GM18498 (cell line): ENCODE results near the gene LRRC37B.
"Not testable (repeated sequence)": the region's sequence is repeated elsewhere in the genome, so short reads cannot be mapped to it uniquely, and the experiment has no call there.

Experiments
- ATAC-seq: cut with Tn5 transposase; IDR thresholded peaks from one replicate; pipeline ENCODE4 v1.9.1; 2021; ENCODE audit warnings: mild to moderate bottlenecking, moderate library complexity; ENCODE audit not compliant: unreplicated experiment

Gene LRRC37B

DNA sequence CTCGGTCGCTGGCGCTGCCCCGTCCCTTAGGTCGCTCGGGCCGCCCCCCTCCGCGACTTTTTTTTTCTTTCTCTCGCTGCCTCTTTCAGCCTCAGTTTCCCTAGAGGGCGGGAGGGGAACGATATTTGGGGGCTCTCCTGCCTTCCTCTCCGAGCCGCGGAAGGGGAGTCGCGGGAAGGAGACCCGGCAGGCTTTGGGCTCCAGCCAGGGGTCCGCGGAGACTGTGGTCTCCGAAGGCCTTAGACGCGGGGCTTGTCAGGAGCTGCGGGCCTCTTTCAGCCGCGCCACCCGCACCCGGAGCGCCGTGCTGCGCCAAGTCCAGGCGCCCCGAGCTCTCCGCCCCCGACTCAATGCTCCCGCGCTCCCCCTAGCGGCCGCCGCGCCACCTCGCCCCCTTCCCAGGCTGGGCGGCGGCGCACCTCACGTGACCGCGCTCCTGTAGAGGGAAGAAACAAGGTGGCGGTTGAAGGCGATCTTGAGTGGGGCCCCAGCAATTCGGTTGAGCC is at the start of gene LRRC37B:
Gene LRRC37B (plus strand): TSS at position 427 of the 506 bp plus-strand sequence. CDS start 14,010 bp downstream, outside the sequence.
- peak; percentile 81 for ATAC-seq

DNA sequence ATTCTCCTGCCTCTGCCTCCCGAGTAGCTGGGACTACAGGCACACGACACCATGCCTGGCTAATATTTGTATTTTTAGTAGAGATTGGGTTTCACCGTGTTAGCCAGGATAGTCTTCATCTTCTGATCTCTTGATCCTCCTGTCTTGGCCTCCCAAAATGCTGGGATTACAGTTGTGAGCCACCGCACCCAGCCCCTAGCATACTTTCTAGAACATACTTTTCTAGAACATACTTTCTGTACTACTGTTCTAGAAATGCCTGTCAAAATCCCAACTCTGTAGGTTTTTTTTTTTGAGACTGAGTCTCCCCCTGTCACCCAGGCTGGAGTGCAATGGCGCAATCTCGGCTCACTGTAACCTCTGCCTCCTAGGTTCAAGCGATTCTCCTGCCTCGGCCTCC is 43.1 kb upstream of the LRRC37B start:
- not testable (repeated sequence) for ATAC-seq

DNA sequence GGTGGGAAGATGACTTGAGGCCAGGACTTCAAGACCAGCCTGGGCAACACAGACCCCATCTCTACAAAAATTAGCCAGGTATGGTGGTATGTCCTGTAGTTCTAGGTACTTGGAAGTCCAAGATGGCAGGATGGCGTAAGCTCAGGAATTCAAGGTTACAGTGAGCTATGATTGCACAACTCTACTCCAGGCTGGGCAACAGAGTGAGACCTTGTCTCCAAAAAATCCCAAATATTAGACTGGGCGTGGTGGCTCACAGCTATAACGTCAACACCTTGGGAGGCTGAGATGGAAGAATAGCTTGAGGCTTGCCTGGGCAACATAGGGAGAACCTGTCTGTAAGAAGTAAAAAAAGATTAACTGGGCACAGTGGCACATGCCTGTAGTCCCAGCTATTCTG is 39.5 kb upstream of the LRRC37B start:
- ATAC-seq: no peak

DNA sequence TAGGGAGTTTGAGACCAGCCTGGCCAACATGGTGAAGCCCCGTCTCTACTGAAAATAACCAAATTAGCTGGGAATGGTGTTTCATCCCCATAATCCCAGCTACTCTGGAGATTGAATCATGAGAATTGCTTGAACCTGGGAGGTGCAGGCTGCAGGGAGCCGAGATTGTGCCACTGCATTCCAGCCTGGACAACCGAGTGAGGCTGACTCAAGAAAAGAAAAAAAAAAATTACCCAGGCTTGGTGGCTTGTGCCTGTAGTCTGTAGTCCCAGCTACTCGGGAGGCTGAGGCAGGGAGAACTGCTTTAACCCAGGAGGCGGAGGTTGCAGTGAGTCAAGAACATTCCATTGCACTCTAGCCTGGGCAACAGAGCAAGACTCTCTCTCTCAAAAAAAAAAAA is 36.8 kb upstream of the LRRC37B start:
- ATAC-seq: not testable (repeated sequence)

DNA sequence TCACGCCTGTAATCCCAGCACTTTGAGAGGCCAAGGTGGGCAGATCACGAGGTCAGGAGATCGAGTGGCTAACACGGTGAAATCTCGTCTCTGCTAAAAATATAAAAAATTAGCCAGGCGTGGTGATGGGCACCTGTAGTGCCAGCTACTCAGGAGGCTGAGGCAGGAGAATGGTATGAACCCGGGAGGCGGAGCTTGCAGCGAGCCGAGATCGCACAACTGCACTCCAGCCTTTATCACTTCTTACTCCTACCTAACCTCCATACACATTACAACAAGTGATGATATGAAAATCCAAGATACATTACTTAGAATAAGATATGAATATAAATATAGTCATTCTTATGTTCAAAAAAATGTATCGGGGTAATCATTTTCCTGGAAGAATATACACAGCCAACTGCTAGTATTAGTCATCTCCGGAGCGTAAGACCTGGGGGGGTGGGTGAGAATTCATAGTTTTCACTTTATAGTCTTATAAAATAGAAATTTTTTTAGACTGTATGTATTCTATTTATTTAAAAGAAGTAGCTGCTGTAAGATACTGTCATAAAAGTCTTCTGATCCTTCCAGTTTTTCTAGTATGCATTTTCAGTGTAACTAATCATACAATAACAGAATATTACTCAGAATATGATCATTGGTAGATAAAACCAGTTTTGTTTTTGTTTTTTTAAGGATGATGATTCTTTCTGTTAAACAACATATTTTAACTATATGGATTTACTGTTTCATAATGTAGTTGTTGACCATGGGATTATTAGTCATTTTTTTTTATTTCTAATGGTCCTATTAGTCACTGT is 32.7 kb upstream of the LRRC37B start:
- ATAC-seq: not testable (repeated sequence)

DNA sequence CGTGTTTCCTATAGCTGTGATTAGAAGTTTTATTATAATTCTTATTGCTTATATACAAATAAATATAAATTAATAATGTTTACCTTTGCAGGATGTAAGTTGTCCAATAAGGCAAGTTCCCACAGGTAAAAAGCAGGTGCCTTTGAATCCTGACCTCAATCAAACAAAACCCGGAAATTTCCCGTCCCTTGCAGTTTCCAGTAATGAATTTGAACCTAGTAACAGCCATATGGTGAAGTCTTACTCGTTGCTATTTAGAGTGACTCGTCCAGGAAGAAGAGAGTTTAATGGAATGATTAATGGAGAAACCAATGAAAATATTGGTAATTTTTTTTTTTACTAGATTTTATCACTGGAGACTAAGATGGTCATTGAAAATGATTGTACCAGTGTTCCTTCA is 31.8 kb upstream of the LRRC37B start:
- not testable (repeated sequence) for ATAC-seq

DNA sequence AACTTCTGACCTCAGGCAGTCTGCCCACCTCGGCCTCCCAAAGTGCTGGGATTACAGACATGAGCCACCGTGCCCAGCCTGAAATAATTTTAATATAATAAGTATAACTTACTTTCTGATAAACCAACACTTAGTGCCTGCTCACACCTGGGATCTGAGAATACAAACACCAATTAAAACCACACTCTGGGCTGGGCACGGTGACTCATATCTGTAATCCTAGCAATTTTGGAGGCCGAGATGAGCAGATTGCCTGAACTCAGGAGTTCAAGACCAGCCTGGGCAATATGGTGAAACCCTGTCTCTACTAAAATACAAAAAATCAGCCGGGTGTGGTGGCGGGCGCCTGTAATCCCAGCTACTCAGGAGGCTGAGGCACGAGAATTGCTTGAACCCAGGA is 15.4 kb upstream of the LRRC37B start:
- not testable (repeated sequence) for ATAC-seq

DNA sequence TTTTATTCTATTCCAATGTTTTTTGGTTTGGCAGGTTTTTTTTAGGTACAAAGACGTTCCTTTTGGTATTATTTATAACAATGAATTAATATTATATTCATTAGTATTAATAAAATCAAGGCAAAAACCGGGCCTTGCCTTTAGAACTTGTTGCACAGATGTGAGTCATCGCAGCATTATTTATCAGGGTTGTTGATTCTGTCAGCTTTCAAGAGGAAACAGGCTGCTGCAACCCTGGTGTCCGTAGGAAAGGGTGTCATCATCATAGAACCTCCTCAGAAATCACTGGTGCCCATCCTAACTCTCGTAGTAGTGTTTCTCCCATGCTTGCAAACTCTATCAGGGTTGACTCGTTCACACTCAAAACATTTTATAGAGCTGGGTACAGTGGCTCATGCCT is 10.2 kb upstream of the LRRC37B start:
- ATAC-seq: no peak

DNA sequence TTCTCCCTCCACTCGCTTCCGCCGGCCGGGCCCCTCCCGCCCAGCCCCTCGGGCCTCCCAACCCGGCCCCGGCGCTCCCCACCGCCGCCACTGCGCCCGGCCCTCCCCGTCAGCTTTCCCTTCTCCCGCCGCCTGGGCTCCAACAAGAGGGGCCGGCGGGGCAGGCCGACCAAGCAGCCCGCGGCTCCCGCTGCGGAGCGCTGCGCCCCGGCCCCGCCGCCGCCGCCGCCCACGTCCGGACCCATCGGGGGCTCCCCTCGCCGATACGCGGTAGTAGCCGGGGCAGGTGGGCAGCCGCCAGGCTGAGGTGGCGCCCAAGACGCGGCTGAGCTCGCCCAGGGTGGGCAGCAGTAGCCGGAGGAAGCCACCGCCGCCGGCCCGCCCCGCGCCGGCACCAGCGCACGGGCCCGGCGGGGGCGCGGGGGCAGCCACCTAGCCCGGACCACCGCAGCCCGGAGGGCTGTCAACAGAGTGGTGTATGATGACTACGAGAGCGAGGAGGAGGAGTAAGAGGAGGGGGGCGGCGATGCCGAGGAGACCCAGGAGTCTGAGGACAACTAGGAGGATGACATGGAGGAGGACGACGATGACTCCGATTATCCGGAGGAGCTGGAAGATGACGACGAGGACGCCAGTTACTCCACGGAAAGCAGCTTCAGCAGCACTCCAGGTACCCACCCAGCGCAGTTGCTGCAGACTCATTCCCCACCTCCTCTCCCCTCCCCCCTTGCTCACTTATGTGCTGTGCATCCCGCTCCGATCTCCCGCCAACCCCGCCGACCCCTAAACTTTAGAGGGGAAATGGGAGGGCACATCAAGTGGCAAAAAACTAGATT is 498 bp downstream of the LRRC37B start:
- ATAC-seq: peak; percentile 49

DNA sequence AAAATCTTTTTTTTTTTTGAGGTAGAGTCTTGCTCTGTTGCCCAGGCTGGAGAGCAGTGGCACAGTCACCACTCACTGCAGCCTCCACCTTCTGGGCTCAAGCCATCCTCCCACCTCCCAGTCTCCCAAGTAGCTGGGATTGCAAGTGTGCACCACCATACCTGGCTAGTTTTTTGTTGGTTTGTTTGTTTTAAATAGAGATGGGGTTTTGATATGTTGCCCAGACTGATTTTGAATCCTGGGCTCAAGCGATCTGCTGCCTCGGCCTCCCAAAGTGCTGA is 2.0 kb downstream of the LRRC37B start:
- ATAC-seq: no peak

DNA sequence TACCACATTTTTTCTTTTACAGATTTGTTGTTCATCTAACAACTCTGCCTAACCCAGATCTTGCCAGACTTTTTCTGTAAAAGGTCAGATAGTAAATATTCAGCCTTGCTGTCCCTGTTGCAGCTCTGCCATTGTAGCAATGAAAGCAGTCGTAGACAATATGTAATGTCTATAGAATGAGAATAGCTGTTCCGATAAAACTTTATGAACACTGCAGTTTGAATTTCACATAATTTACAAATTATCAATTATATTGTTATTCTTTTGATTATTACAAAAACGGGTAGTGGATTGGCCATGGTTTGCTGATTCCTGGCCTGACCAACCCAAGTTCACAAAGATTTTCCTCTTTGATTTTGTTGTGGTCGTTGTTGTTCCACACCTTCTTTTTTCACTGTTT is 2.9 kb downstream of the LRRC37B start:
- ATAC-seq: no peak

DNA sequence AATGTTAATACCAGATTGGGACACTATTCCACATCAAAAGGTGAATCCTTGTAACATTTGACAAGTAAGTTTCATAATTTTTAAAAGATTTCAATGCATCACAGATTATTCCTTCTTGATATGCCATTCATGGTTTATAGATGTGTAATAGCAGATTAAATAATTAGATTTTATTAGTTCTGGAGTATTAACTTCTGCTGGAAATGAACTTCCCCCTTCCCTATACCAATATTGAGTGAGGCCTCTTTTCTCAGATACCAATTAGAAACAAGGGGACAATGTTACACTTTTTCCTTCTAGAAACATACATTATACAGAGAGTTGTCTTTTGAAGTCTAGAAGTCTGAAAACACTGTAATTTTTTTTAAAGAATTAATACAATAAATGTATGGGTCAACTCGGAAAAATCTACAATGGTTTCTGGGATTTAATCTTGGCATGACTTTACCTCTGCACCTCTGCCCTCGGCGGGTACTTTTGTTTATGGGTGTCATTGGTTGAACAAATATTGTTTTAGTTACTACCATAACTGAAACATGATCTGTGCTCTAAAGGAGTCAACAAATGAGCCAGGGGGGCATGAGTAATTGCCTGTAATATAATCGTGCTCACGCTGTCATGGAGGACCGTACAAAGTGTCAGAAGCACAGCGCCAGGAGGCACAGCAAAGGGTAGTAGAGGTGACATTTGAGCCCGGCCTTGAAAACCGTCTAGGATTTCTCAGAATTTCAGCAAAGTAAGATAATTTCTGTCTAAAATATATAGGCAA is 8.2 kb downstream of the LRRC37B start:
- no peak for ATAC-seq

DNA sequence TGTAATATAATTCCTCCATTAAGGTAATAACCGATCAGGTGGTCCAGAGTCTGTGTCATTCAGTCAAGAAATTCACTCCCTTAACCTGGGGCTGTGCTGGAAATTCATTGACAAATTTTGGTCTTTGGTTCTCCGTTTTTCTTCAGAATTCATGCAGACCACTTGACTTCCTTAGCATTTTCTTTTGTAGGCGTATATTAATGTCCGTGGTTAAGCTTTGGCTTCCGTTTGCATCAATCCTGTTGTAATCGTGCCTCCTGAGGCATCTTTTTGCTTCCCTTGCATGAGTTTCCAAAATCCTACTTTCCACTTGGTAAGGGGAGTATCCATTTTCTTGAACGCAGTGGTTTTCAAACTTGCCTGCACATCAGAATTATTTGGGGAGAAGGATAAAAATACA is 9.0 kb downstream of the LRRC37B start:
- ATAC-seq: no peak

DNA sequence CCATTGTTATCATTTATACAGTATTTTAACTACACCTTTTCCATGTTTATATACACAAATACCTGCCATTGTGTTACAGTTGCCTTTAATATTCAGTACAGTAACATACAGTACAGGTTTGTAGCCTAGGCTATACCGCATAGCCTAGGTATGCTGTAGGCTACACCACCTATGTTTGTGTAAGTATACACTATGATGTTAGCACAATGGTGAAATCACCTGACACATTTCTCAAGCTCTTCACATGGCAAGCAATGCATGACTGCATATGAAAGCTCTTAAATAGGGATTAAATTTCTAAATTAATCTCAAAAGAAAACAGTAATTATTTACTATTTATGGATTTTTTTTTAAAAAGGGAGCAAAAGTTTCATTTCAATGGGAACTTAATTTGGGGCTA is 12.0 kb downstream of the LRRC37B start:
- ATAC-seq: no peak

DNA sequence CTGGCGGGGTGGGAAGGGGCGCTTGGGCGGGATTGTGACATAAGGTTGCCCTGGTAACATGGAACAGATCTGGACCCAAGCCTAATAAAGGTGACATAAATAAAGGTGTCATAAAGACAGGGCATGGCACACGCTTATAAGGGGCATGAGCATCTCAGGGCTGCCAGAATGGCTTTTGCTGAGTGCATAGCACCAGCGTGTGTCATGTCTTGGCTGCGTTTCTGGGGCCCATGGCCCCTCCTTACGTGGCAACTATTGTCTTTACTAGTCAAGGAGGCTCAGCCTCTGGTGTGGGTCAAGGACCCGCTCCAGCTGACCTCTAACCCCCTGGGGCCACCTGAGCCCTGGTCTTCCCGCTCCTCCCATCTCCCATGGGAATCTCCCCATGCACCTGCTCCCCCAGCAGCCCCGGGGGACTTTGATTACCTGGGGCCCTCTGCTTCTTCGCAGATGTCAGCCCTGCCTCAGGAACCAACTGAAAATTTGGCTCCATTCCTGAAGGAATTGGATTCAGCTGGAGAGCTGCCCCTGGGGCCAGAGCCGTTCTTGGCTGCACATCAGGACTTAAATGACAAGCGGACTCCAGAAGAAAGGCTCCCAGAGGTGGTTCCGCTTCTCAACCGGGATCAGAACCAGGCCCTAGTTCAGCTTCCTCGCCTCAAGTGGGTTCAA is 13.9 kb downstream of the LRRC37B start:
- ATAC-seq: no peak

DNA sequence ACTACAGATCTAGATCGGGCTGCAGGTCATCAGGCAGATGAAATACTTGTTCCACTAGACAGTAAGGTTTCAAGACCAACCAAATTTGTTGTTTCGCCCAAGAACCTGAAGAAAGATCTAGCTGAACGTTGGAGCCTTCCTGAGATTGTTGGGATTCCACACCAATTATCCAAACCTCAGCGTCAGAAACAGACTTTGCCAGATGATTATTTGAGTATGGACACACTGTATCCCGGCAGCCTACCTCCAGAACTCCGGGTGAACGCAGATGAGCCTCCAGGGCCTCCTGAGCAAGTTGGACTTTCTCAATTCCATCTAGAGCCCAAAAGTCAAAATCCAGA is 14.4 kb downstream of the LRRC37B start:
- no peak for ATAC-seq

DNA sequence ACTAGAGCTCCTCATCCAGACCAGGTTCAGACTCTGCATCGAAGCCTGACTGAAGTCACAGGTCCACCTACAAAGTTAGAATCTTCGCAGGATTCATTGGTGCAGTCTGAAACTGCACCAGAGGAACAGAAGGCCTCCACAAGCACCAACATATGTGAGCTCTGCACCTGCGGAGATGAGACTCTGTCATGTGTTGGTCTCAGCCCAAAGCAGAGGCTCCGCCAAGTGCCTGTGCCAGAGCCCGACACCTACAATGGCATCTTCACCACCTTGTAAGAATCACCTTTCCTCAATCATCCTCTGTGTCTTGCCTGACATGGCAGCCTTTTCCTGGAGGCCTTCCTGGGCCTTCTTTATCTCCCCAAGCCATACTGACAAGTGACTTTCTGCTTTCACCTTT is 15.4 kb downstream of the LRRC37B start:
- ATAC-seq: not testable (repeated sequence)

DNA sequence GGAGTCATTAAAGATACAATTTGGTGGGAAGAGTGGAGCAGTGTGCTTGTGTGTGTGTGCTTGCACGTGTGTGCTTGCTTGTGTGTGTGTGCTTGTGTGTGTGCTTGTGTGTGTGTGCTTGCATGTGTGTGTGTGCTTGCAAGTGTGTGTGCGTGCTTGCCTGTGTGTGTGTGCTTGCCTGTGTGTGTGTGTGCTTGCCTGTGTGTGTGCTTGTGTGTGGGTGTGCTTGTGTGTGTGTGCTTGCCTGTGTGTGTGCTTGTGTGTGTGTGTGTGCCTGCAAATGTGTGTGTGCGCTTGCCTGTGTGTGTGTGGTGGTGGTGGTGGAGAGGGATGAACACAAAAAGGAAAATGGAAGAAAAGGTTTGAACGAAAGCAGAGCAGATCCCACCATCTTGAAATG is 20.1 kb downstream of the LRRC37B start:
- ATAC-seq: not testable (repeated sequence)

DNA sequence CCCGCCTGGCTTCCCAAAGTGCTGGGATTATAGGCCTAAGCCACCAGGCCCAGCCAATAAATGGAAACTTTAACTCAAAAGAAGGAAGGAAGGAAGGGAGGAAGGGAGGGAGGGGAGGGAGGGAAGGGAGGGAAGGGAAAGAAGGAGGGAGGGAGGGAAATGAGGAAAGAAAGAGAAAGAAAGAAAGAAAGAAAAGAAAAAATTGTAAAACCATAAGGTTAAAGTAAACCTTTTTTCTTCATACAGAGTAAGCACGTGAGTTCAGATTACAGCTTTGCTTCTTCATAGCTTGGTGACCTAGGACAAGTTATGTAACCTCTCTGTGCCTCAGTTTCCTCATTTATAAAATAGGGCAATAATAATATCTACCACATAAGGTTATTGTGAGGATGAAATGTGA is 26.0 kb downstream of the LRRC37B start:
- no peak for ATAC-seq

DNA sequence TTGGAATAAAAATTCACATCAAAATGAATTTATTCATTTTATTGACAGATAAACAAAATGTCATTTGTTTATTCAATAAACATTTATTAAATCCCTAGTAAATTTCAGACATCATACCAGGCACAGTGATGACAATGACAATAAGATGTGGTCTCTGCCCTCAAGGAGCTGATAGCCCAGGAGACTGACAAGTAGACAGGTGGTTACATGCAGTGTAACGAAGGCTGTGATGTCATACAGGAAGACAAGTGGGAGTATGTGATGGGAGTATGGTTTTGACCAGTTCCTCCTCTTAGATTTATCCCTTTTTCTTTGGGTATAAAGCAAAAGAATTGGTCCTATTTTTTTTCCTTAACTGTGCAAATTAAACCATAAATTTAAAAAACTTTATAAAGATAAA is 26.6 kb downstream of the LRRC37B start:
- not testable (repeated sequence) for ATAC-seq

DNA sequence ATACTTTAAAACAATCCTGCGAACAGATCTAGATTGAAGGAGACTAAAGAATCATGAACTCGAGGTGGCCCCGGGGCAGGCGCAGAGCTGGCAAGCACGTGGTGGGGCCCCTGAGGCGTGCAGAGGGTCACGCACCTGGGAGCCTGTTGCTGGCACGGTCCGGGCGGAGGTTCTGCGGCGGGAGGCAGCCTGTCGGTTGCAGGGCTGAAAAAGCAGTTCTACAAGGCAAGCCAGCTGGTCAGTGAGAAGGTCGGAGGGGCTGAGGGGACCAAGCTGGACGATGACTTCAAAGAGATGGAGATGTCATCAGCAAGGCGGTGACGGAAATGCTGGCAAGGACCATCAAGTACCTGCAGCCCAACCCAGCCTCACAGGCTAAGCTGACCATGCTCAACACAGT is 33.1 kb downstream of the LRRC37B start:
- ATAC-seq: not testable (repeated sequence)
